ENCODE results near the gene RTN4RL1.

Gene RTN4RL1

GRCh38 chr17:1977583-1978395 lies 47.3 kb downstream of the RTN4RL1 start:
- DNase-seq (ENCODE audit: low read depth, low spot score) = no peak

GRCh38 chr17:1976683-1977064 lies 48.5 kb downstream of the RTN4RL1 start:
- no peak for DNase-seq (ENCODE audit: low read depth, low spot score)

- DNase-seq (ENCODE audit: low read depth, low spot score) = no peak
Measured at GRCh38 chr17:1976000-1976682, 49.0 kb downstream of the RTN4RL1 start.

GRCh38 chr17:1975573-1975972 lies 49.6 kb downstream of the RTN4RL1 start:
- no peak for DNase-seq (ENCODE audit: low read depth, low spot score)

GRCh38 chr17:1972487-1973160 lies 52.5 kb downstream of the RTN4RL1 start:
- no peak for DNase-seq (ENCODE audit: low read depth, low spot score)

- no peak for DNase-seq (ENCODE audit: low read depth, low spot score)
Measured at GRCh38 chr17:1970843-1971384, 54.2 kb downstream of the RTN4RL1 start.

GRCh38 chr17:1969712-1970111 lies 55.4 kb downstream of the RTN4RL1 start:
- DNase-seq (ENCODE audit: low read depth, low spot score) = no peak

- no peak for DNase-seq (ENCODE audit: low read depth, low spot score)
Measured at GRCh38 chr17:1967213-1967612, 57.9 kb downstream of the RTN4RL1 start.

- no peak for DNase-seq (ENCODE audit: low read depth, low spot score)
Measured at GRCh38 chr17:1966274-1967086, 58.7 kb downstream of the RTN4RL1 start.

- DNase-seq (ENCODE audit: low read depth, low spot score) = no peak
Measured at GRCh38 chr17:1965556-1966273, 59.4 kb downstream of the RTN4RL1 start.

GRCh38 chr17:1963250-1963649 lies 61.9 kb downstream of the RTN4RL1 start:
- DNase-seq (ENCODE audit: low read depth, low spot score) = no peak

- DNase-seq (ENCODE audit: low read depth, low spot score) = no peak
Measured at GRCh38 chr17:1961189-1961588, 63.9 kb downstream of the RTN4RL1 start.

- DNase-seq (ENCODE audit: low read depth, low spot score) = no peak
Measured at GRCh38 chr17:1960545-1960912, 64.6 kb downstream of the RTN4RL1 start.

GRCh38 chr17:1959871-1960544 lies 65.1 kb downstream of the RTN4RL1 start:
- no peak for DNase-seq (ENCODE audit: low read depth, low spot score)

- no peak for DNase-seq (ENCODE audit: low read depth, low spot score)
Measured at GRCh38 chr17:1958134-1958881, 66.8 kb downstream of the RTN4RL1 start.

GRCh38 chr17:1957037-1957436 lies 68.1 kb downstream of the RTN4RL1 start:
- DNase-seq (ENCODE audit: low read depth, low spot score) = no peak

GRCh38 chr17:1956134-1956533 lies 69.0 kb downstream of the RTN4RL1 start:
- no peak for DNase-seq (ENCODE audit: low read depth, low spot score)

GRCh38 chr17:1953831-1954230 lies 71.3 kb downstream of the RTN4RL1 start:
- no peak for DNase-seq (ENCODE audit: low read depth, low spot score)

- DNase-seq (ENCODE audit: low read depth, low spot score) = no peak
Measured at GRCh38 chr17:1951920-1952319, 73.2 kb downstream of the RTN4RL1 start.

GRCh38 chr17:1949754-1950153 lies 75.4 kb downstream of the RTN4RL1 start:
- no peak for DNase-seq (ENCODE audit: low read depth, low spot score)
